HG02970 (cell line): Measurements from ENCODE around the gene RERE.

Source experiments
- ATAC-seq: cut with Tn5 transposase; IDR thresholded peaks from one replicate; pipeline ENCODE4 v1.9.1; 2021; ENCODE audit warnings: mild to moderate bottlenecking, moderate library complexity, moderate number of reproducible peaks; ENCODE audit not compliant: unreplicated experiment, low FRiP score

The RERE gene

GRCh38 chr1:8424539-8425116 is 392.8 kb downstream of the RERE start:
- ATAC-seq, result peak; percentile 26

- peak; percentile 12 for ATAC-seq
These were observed 393.5 kb downstream of the RERE start for GRCh38 chr1:8423692-8424538.

- ATAC-seq, result no peak
These were observed 394.2 kb downstream of the RERE start for GRCh38 chr1:8423269-8423691.

GRCh38 chr1:8422510-8423268 is 394.8 kb downstream of the RERE start:
- no peak for ATAC-seq

- no peak for ATAC-seq
These were observed 395.7 kb downstream of the RERE start for GRCh38 chr1:8421721-8422120.

GRCh38 chr1:8420318-8420717 is 397.1 kb downstream of the RERE start:
- ATAC-seq, result no peak

GRCh38 chr1:8419861-8420260 is 397.6 kb downstream of the RERE start:
- no peak for ATAC-seq

GRCh38 chr1:8419172-8419571 is 398.3 kb downstream of the RERE start:
- ATAC-seq, result no peak

GRCh38 chr1:8418301-8418700 is 399.1 kb downstream of the RERE start:
- ATAC-seq, result no peak

GRCh38 chr1:8417625-8418024 is 399.8 kb downstream of the RERE start:
- ATAC-seq, result no peak

- no peak for ATAC-seq
These were observed 400.6 kb downstream of the RERE start for GRCh38 chr1:8416881-8417280.

- ATAC-seq, result no peak
These were observed 401.7 kb downstream of the RERE start for GRCh38 chr1:8415526-8416278.

- ATAC-seq, result no peak
These were observed 405.1 kb downstream of the RERE start for GRCh38 chr1:8412183-8412831.

GRCh38 chr1:8411803-8412182 is 405.6 kb downstream of the RERE start:
- no peak for ATAC-seq

- ATAC-seq, result no peak
These were observed 406.6 kb downstream of the RERE start for GRCh38 chr1:8410791-8411190.

GRCh38 chr1:8409606-8410005 is 407.8 kb downstream of the RERE start:
- ATAC-seq, result no peak

- no peak for ATAC-seq
These were observed 408.3 kb downstream of the RERE start for GRCh38 chr1:8409106-8409505.

GRCh38 chr1:8408151-8408839 is 409.1 kb downstream of the RERE start:
- no peak for ATAC-seq

- no peak for ATAC-seq
These were observed 409.8 kb downstream of the RERE start for GRCh38 chr1:8407652-8408051.

GRCh38 chr1:8406960-8407359 is 410.5 kb downstream of the RERE start:
- ATAC-seq, result no peak
